Retinal pigment epithelial cell (primary cell): Measurements from ENCODE around the gene GTF3C4.

Experiments used
- DNase-seq: peaks from one replicate; pipeline ENCODE4 v3.0.0-alpha.2; 2010; ENCODE audit warnings: low read depth
- H3K4me3 ChIP-seq: 2 replicates; pipeline ENCODE4 v1.5.1; 2011; ENCODE audit warnings: mild to moderate bottlenecking, low read length, control low read depth, moderate library complexity
- TF ChIP-seq, protein P1 (sequence below): conservative IDR thresholded peaks from 2 replicates; pipeline ENCODE4 v1.5.1; 2011; ENCODE audit warnings: low read depth, low read length, control low read depth, inconsistent platforms

Gene GTF3C4

DNA sequence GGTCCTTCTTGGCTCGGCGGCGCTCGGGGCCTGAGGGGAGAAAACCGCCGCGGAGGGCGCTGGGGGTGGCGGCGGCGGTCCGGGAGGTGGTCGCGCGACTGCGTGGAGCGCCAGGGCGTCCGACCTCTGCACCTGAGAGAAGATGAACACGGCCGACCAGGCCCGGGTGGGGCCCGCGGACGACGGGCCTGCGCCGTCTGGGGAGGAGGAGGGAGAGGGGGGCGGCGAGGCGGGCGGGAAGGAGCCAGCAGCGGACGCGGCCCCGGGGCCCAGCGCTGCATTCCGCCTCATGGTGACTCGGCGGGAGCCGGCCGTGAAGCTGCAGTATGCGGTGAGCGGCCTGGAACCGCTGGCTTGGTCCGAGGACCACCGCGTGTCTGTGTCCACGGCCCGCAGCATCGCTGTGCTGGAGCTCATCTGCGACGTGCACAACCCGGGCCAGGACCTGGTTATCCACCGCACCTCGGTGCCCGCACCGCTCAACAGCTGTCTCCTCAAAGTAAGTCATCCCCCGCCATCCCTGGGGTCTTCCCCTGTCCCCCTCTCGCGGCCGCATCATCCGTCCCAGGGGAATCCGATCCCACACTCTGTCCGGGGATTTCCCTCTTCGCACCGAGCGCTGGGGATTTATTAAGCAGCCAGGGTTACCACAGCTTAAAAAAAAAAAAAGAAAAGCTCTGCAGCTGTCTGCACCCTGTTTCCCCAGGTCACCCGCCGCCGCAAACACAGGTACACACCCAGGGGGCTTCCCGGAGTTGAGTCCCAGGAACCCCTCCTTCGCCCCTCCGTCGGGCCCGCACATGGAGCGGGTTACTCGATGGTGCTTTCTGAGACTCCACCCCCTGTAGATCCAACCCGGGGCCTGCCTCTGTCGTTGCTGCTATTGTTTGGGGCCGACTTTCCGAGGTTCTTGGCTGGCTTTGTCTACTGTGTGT lies at the start of gene GTF3C4:
Gene GTF3C4, plus strand, starts transcription at position 8 of the 935 bp plus-strand sequence. Its CDS starts 135 bp downstream, at position 143.
- H3K4me3 ChIP-seq = peak within 1 kb of the TSS; percentile 95
- no peak for DNase-seq
- TF ChIP-seq, protein P1, sequence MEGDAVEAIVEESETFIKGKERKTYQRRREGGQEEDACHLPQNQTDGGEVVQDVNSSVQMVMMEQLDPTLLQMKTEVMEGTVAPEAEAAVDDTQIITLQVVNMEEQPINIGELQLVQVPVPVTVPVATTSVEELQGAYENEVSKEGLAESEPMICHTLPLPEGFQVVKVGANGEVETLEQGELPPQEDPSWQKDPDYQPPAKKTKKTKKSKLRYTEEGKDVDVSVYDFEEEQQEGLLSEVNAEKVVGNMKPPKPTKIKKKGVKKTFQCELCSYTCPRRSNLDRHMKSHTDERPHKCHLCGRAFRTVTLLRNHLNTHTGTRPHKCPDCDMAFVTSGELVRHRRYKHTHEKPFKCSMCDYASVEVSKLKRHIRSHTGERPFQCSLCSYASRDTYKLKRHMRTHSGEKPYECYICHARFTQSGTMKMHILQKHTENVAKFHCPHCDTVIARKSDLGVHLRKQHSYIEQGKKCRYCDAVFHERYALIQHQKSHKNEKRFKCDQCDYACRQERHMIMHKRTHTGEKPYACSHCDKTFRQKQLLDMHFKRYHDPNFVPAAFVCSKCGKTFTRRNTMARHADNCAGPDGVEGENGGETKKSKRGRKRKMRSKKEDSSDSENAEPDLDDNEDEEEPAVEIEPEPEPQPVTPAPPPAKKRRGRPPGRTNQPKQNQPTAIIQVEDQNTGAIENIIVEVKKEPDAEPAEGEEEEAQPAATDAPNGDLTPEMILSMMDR = no peak

DNA sequence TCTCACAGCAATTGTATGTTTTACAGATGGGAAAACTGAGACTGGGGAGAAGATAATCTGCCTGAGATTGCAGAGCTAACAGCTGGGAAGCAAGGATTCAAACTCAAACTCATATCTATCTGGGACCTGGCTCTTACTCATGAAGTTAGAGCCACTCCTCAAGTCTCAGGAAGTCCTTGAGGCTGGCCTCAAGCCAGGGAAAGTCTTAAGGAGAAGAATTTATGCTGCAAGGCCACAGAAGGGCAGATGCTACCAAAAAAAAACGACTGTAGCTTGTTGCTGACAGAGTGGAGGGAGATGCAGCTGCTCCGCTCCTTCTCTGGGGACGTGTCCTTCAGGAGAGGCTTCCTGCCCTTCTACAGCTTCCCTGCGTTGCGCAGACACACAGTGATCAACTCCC lies 48.1 kb upstream of the GTF3C4 start:
- TF ChIP-seq, protein P1 = no peak

DNA sequence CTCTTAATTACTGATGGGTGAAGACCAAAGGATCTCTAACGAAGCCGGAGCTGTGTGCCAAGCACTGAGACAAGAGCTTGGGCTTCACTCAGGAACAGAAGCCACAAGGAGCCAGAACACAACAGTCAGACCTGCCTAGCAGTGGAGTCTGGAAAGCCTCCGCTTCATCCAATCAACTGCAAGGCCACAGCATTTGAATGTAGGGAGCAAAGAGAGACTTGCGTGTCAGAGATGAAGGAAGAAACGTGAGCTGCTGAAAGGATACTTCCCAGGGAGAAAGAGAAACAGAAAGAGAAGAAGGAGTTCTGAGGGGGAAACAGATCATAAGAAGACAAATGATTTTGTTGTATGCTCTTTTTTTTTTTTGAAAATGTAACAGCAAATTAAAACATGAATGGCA lies 44.0 kb upstream of the GTF3C4 start:
- no peak for DNase-seq
- TF ChIP-seq, protein P1 = no peak
- H3K4me3 ChIP-seq = no peak overlapping the region

More for the DNA sequence above, 48.1 kb upstream of the GTF3C4 start:
- peak; percentile 8 for DNase-seq
- H3K4me3 ChIP-seq = no peak overlapping the region

GRCh38 chr9:132627106-132627505 lies 43.2 kb upstream of the GTF3C4 start:
- DNase-seq = no peak
- no peak overlapping the region for H3K4me3 ChIP-seq
- TF ChIP-seq, protein P1 = no peak

DNA sequence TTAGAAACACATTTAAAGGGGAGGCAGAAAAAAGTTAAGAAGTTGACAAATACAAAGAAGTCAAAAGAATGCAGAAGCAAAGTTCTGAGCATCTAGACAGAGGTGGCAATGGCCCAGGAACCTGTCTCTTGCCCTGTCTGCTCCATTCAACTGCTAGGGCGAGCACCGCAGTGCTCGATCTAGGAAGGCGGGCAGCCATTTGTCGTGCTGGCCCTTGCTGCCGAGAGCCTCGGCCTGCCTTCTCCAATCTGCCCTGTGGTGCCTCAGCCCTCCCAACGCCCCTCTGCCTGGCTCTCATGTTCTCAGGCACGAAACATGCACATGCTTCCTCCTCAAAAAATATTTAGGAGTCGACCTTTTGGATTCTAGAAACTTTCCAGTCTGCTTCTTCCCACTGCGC lies 42.7 kb upstream of the GTF3C4 start:
- TF ChIP-seq, protein P1 = no peak
- no peak overlapping the region for H3K4me3 ChIP-seq

DNA sequence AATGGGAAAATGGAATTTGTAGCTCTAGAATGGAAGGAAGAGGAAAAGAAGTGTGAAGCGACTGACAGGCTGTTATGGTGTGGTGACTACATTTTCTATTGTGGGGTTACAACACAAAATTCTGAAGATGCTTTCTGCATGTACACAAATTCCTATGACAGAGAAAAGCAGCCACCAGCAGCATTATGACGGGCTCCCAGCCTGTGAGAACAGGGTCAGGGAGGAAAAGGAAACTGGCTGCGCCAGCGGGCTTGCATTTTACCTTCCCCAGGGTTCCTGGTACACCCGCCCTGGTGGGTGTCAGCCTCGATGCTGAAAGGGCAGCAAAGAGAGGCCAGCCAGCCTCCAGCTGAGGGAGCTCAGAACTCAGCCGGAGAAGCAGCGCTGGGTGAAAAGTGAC lies 41.5 kb upstream of the GTF3C4 start:
- H3K4me3 ChIP-seq = no peak overlapping the region
- no peak for DNase-seq

More for the DNA sequence above, 42.7 kb upstream of the GTF3C4 start:
- DNase-seq = no peak

More for the DNA sequence above, 41.5 kb upstream of the GTF3C4 start:
- TF ChIP-seq, protein P1 = no peak
